DMS53 (cell line): ENCODE data around the gene RNLS.

Experiments used
- DNase-seq: peaks from one replicate; lab custom pipeline; 2025; lab: John Stamatoyannopoulos, UW

Gene RNLS

GRCh38 chr10:88428442-88428841, 154.7 kb downstream of the RNLS start:
- DNase-seq = peak; percentile 24

- no peak for DNase-seq
Measured at GRCh38 chr10:88427024-88427423, 156.1 kb downstream of the RNLS start.

GRCh38 chr10:88424881-88425280, 158.2 kb downstream of the RNLS start:
- DNase-seq = no peak

GRCh38 chr10:88423732-88424131, 159.4 kb downstream of the RNLS start:
- no peak for DNase-seq

GRCh38 chr10:88421590-88421989, 161.5 kb downstream of the RNLS start:
- no peak for DNase-seq

- no peak for DNase-seq
Measured at GRCh38 chr10:88418871-88419270, 164.2 kb downstream of the RNLS start.

GRCh38 chr10:88417387-88418030, 165.6 kb downstream of the RNLS start:
- no peak for DNase-seq

GRCh38 chr10:88416801-88417200, 166.3 kb downstream of the RNLS start:
- no peak for DNase-seq

GRCh38 chr10:88415533-88416130, 167.5 kb downstream of the RNLS start:
- no peak for DNase-seq

- DNase-seq = no peak
Measured at GRCh38 chr10:88413412-88413811, 169.7 kb downstream of the RNLS start.

GRCh38 chr10:88411772-88412349, 171.3 kb downstream of the RNLS start:
- no peak for DNase-seq

- DNase-seq = no peak
Measured at GRCh38 chr10:88409824-88410223, 173.3 kb downstream of the RNLS start.

- DNase-seq = no peak
Measured at GRCh38 chr10:88409236-88409635, 173.9 kb downstream of the RNLS start.

- no peak for DNase-seq
Measured at GRCh38 chr10:88408096-88408495, 175.0 kb downstream of the RNLS start.

GRCh38 chr10:88404133-88404532, 179.0 kb downstream of the RNLS start:
- no peak for DNase-seq

- DNase-seq = peak; percentile 7
Measured at GRCh38 chr10:88401671-88402347, 181.3 kb downstream of the RNLS start.

- no peak for DNase-seq
Measured at GRCh38 chr10:88399240-88399639, 183.9 kb downstream of the RNLS start.

GRCh38 chr10:88395677-88396076, 187.4 kb downstream of the RNLS start:
- peak; percentile 35 for DNase-seq

- DNase-seq = no peak
Measured at GRCh38 chr10:88392222-88392621, 190.9 kb downstream of the RNLS start.

GRCh38 chr10:88390041-88390440, 193.1 kb downstream of the RNLS start:
- no peak for DNase-seq

- peak; percentile 61 for DNase-seq
Measured at GRCh38 chr10:88389456-88389855, 193.7 kb downstream of the RNLS start.

- no peak for DNase-seq
Measured at GRCh38 chr10:88388324-88388723, 194.8 kb downstream of the RNLS start.
